Measurements from ENCODE around the gene C1GALT1.

C1GALT1 gene

DNA sequence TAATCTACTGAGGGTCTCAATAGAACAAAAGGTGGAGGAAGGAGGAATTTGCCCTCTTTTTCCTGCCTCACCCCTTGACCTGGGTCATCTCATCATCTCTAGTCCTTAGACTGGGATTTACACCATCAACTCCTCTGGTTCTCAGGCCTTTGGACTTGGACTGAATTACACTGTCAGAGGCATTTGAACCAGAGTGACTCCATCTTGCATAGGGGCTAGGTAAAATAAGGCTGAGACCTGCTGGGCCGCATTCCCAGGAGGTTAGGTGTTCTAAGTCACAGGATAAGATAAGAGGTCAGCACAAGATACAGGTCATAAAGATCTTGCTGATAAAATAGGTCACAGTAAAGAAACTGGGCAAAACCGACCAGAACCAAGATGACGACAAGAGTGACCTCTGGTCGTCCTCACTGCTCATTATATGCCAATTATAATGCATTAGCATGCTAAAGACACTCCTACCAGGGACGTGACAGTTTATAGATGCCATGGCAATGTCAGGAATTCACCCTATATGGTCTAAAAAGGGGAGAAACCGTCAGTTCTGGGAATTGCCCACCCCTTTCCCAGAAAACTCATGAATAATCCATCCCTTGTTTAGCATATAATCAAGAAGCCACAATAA, 84.0 kb downstream of the C1GALT1 start:
- no peak for DNase-seq (ENCODE audit: low read depth in 2 of 2)
- H3K4me3 ChIP-seq (replicated peaks in 1 of 2; ENCODE audit: low read depth in 2 of 2, low read length in 2 of 2), result no peak overlapping the region
- TF ChIP-seq, protein P1, sequence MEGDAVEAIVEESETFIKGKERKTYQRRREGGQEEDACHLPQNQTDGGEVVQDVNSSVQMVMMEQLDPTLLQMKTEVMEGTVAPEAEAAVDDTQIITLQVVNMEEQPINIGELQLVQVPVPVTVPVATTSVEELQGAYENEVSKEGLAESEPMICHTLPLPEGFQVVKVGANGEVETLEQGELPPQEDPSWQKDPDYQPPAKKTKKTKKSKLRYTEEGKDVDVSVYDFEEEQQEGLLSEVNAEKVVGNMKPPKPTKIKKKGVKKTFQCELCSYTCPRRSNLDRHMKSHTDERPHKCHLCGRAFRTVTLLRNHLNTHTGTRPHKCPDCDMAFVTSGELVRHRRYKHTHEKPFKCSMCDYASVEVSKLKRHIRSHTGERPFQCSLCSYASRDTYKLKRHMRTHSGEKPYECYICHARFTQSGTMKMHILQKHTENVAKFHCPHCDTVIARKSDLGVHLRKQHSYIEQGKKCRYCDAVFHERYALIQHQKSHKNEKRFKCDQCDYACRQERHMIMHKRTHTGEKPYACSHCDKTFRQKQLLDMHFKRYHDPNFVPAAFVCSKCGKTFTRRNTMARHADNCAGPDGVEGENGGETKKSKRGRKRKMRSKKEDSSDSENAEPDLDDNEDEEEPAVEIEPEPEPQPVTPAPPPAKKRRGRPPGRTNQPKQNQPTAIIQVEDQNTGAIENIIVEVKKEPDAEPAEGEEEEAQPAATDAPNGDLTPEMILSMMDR (IDR thresholded peaks at IDR 0.05; ENCODE audit: low read depth, low read length), result no peak

- no peak for DNase-seq (ENCODE audit: low read depth in 2 of 2)
- no peak overlapping the region for H3K4me3 ChIP-seq (replicated peaks in 1 of 2; ENCODE audit: low read depth in 2 of 2, low read length in 2 of 2)
- TF ChIP-seq, protein P1 (IDR thresholded peaks at IDR 0.05; ENCODE audit: low read depth, low read length), result no peak
Measured at GRCh38 chr7:7271094-7271874, 88.9 kb downstream of the C1GALT1 start.

GRCh38 chr7:7272294-7272693, 90.0 kb downstream of the C1GALT1 start:
- H3K4me3 ChIP-seq (replicated peaks in 1 of 2; ENCODE audit: low read depth in 2 of 2, low read length in 2 of 2), result no peak overlapping the region
- peak; percentile 13 to 57 for DNase-seq (ENCODE audit: low read depth in 2 of 2)
- TF ChIP-seq, protein P1 (IDR thresholded peaks at IDR 0.05; ENCODE audit: low read depth, low read length), result no peak

GRCh38 chr7:7274782-7275181, 92.4 kb downstream of the C1GALT1 start:
- TF ChIP-seq, protein P1 (IDR thresholded peaks at IDR 0.05; ENCODE audit: low read depth, low read length), result no peak
- no peak overlapping the region for H3K4me3 ChIP-seq (replicated peaks in 1 of 2; ENCODE audit: low read depth in 2 of 2, low read length in 2 of 2)
- DNase-seq (ENCODE audit: low read depth in 2 of 2), result peak; percentile 5 to 53

GRCh38 chr7:7276161-7276560, 93.8 kb downstream of the C1GALT1 start:
- no peak overlapping the region for H3K4me3 ChIP-seq (replicated peaks in 1 of 2; ENCODE audit: low read depth in 2 of 2, low read length in 2 of 2)
- DNase-seq (ENCODE audit: low read depth in 2 of 2), result peak in 1 of 2 donors; percentile 8
- TF ChIP-seq, protein P1 (IDR thresholded peaks at IDR 0.05; ENCODE audit: low read depth, low read length), result no peak

DNA sequence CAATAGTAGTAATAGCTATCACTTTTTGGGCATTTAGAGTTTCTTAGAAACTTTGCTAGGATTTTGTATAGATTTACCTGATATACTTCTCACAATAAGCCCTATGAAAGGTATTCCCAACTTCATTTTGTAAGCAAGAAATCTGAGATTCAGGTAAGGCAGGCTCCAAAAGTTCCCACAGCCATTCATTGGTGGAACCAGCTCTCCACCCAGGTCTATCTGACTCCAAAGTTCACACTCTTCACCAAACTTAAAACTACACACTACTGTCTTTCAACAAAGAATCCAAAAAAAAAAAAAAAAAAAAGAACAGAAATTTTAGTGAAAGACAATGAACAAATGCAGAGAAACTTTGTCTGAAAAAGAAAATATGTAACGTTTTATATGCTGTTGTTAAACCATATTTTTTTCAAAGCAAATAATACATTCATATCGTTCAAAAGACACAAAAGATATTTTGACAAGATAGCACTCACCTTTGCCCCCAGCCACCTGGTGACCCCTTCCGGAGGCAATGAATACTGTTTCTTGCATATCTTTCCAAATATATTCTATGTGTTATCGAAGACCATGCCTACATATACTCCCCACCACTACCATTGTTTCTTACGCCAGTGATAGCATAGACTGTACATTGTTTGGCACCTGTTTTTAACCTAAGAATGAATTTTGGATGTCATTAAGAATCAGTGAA, 108.2 kb downstream of the C1GALT1 start:
- TF ChIP-seq, protein P1 (IDR thresholded peaks at IDR 0.05; ENCODE audit: low read depth, low read length), result no peak
- H3K4me3 ChIP-seq (replicated peaks in 1 of 2; ENCODE audit: low read depth in 2 of 2, low read length in 2 of 2), result no peak overlapping the region
- DNase-seq (ENCODE audit: low read depth in 2 of 2), result no peak
